ENCODE data around the gene NCAPG2.
A peak's percentile ranks its signal among the peaks of the same experiment; 100 is the strongest.

Gene NCAPG2

DNA sequence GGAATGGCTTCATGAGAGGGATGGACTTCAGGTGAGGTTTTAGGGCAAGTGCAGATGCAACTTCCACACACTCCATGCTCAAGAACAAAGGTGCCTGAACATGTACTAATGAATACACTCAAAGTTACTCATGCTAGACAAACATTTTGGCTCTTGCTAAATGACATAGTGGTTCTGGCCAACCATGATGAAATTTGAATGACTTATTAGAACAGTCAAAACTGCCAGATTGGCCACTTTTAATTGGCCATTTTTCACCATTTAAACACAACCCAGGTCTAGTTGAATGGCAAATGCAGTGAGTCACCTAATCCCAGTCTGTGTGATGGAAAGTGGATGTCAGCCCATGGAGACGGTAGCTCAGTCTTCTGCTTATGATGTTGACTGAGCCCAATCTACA is 112.1 kb downstream of the NCAPG2 start:
- TF ChIP-seq, protein P1, sequence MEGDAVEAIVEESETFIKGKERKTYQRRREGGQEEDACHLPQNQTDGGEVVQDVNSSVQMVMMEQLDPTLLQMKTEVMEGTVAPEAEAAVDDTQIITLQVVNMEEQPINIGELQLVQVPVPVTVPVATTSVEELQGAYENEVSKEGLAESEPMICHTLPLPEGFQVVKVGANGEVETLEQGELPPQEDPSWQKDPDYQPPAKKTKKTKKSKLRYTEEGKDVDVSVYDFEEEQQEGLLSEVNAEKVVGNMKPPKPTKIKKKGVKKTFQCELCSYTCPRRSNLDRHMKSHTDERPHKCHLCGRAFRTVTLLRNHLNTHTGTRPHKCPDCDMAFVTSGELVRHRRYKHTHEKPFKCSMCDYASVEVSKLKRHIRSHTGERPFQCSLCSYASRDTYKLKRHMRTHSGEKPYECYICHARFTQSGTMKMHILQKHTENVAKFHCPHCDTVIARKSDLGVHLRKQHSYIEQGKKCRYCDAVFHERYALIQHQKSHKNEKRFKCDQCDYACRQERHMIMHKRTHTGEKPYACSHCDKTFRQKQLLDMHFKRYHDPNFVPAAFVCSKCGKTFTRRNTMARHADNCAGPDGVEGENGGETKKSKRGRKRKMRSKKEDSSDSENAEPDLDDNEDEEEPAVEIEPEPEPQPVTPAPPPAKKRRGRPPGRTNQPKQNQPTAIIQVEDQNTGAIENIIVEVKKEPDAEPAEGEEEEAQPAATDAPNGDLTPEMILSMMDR (IDR thresholded peaks at IDR 0.05; ENCODE audit: low read depth, low read length), result no peak
- in situ Hi-C loops (cut with HindIII; ENCODE audit: low sequenced_read_pairs), result no loop called here
- no peak overlapping the region for H3K4me3 ChIP-seq (ENCODE audit: low read depth, low read length)
- DNase-seq (ENCODE audit: low read depth, low spot score), result no peak

DNA sequence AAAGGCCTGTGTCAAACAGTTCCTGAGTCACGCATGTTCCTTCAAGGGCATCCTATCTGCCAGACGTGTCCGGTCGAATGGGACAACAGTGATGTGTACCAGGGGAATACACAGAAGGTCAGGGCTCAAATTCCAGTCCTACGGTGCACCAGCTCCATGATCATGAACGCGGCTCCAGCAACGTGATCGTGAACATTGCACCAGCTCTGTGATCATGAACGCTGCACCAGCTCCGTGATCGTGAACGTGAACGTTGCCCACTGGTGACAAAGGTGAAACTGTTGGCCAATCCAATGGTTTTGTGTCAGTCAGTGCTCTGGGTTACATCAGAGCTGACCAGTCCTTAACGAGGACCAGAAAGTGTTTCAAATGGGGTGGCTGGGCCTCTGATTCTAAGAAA is 112.7 kb downstream of the NCAPG2 start:
- no peak for DNase-seq (ENCODE audit: low read depth, low spot score)
- in situ Hi-C loops (cut with HindIII; ENCODE audit: low sequenced_read_pairs), result no loop called here
- H3K4me3 ChIP-seq (ENCODE audit: low read depth, low read length), result no peak overlapping the region
- TF ChIP-seq, protein P1 (IDR thresholded peaks at IDR 0.05; ENCODE audit: low read depth, low read length), result no peak

DNA sequence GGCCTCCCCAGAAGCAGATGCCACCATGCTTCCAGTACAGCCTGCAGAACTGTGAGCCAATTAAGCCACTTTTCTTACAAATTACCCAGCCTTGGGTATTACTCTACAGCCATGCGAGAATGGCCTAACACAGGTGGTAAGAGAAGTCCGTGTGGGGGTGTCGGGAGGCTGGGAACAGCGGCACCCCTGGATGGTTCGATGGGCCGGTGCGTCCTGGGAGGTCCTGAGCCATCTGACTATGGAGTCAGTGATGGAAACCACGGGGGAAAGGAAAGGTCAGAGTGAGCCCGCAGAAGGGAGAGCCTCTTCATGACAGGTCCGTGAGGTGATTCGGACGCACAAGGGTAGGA is 114.4 kb downstream of the NCAPG2 start:
- in situ Hi-C loops (cut with HindIII; ENCODE audit: low sequenced_read_pairs), result no loop called here
- H3K4me3 ChIP-seq (ENCODE audit: low read depth, low read length), result no peak overlapping the region
- TF ChIP-seq, protein P1 (IDR thresholded peaks at IDR 0.05; ENCODE audit: low read depth, low read length), result no peak
- no peak for DNase-seq (ENCODE audit: low read depth, low spot score)

DNA sequence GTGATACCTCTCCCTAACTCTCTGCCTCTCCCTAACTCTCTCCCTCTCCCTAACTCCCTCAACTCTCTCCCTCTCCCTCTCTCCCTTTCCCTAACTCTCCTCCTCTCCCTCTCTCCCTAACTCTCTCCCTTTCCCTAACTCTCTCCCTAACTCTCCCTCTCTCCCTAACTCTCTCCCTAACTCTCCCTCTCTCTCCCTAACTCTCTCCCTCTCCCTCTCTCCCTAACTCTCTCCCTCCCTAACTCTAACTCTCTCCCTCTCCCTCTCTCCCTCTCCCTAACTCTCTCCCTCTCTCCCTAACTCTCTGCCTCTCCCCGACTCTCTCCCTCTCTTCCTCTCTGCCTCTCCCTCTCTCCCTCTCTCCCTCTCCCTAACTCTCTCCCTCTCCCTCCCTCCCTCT is 115.0 kb downstream of the NCAPG2 start:
- in situ Hi-C loops (cut with HindIII; ENCODE audit: low sequenced_read_pairs), result no loop called here
- TF ChIP-seq, protein P1 (IDR thresholded peaks at IDR 0.05; ENCODE audit: low read depth, low read length), result no peak
- DNase-seq (ENCODE audit: low read depth, low spot score), result no peak
- H3K4me3 ChIP-seq (ENCODE audit: low read depth, low read length), result no peak overlapping the region

DNA sequence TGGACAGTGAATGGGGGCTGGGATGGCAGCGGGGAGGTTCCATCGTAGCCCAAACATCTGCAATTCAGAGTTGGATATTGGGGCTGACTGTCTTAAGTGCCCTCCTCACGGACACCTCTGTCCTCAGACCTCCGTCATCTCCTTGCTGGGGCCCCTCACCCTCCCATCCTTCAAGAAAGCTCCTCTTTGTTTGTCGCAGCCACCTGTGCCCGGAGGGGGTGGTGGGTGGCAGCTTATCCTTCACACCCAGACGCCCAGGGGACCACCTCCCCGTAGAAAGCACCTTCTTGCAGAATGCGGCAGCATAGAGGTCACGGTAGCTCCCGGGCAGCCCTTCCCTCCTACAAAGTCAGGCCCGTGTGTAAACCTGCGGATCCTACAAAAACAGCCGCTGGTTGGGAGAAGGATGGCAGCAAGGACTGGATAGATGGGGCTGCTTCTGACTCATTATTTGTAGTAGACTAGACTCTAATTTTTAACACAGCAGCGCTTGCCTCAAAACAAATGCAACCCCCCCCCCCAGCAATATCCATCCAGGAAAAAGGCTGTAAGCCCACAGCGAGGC is 115.6 kb downstream of the NCAPG2 start:
- no peak for DNase-seq (ENCODE audit: low read depth, low spot score)
- H3K4me3 ChIP-seq (ENCODE audit: low read depth, low read length), result no peak overlapping the region
- TF ChIP-seq, protein P1 (IDR thresholded peaks at IDR 0.05; ENCODE audit: low read depth, low read length), result no peak
- in situ Hi-C loops (cut with HindIII; ENCODE audit: low sequenced_read_pairs), result no loop called here

DNA sequence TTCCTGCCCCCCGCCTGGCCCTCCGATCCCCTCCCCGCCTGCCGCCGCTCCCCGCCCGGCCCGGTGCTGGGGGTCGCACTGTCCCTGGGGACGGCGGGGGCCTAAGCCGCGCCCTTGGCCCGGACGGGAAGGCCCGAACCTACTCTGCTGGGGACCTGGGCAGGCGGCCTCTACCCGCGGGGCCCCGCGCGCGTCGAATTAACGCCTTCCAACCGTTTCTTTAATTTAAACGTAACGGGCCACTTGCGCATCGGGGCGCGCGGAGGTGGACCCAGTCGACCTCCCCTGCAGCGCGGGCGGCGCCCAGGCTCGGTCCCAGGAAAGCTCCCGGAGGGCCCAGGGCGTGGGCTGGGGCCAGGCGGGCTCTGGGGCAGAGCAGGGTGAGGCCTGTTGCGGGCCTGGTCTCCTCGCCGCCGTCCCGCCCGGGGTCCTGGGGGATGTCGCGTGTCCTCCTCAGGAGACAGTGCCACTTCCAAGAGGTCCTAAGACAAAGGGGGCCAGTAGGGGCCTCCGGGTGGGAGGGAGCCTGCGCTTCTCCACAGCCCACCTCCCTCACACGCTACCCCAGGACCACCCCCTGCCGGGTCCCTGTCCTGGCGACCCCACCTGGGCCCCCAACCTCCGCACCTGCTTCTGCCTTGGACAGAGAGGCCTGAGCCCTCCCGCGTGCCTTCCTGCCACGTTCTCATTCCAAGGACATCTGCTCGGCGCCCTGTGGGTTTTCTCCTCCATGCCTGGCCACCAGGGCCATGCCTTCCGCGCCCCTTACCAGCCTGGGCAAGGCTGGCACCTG is 116.3 kb downstream of the NCAPG2 start:
- in situ Hi-C loops (cut with HindIII; ENCODE audit: low sequenced_read_pairs), result no loop called here
- DNase-seq (ENCODE audit: low read depth, low spot score), result no peak
- TF ChIP-seq, protein P1 (IDR thresholded peaks at IDR 0.05; ENCODE audit: low read depth, low read length), result no peak
- peak overlapping the region; percentile 15 for H3K4me3 ChIP-seq (ENCODE audit: low read depth, low read length)
